Astrocyte (in vitro differentiated cells and primary cell): ENCODE data around the gene CST3. TPM values are rescaled to one million over a fixed set of nuclear protein-coding genes. Genes with fewer than 3 reads are reported as not detected.

Experiments used
- DNase-seq: peaks from one replicate; pipeline ENCODE4 v3.0.0-alpha.2; 2010; ENCODE audit warnings: low read depth
- FAIRE-seq: peaks from 2 replicates; lab custom pipeline; 2011; peaks lifted over from hg19 to GRCh38; lab: Jason Lieb, UNC
- H2AFZ ChIP-seq: 2 replicates; pipeline ENCODE4 v1.6.0; 2012; ENCODE audit warnings: low read depth, low read length, inconsistent platforms
- H3K27ac ChIP-seq: 2 replicates; pipeline ENCODE4 v1.5.1; 2011; ENCODE audit warnings: low read depth, low read length, inconsistent platforms
- H3K27me3 ChIP-seq: 2 replicates; pipeline ENCODE4 v1.6.0; 2011; ENCODE audit warnings: low read length, inconsistent platforms; ENCODE audit not compliant: insufficient read depth
- H3K36me3 ChIP-seq: 2 replicates; pipeline ENCODE4 v1.5.1; 2011; ENCODE audit warnings: low read length, inconsistent platforms; ENCODE audit not compliant: insufficient read depth
- H3K4me1 ChIP-seq: 2 replicates; pipeline ENCODE4 v1.5.1; 2011; ENCODE audit warnings: low read length, inconsistent platforms; ENCODE audit not compliant: insufficient read depth
- H3K4me2 ChIP-seq: 2 replicates; pipeline ENCODE4 v1.6.0; 2012; ENCODE audit warnings: low read length, inconsistent platforms
- H3K4me3 ChIP-seq: 2 replicates; pipeline ENCODE4 v1.5.1; 2011; ENCODE audit warnings: low read depth, mild to moderate bottlenecking, low read length, inconsistent platforms; ENCODE audit not compliant: insufficient read depth
- H3K79me2 ChIP-seq: 2 replicates; pipeline ENCODE4 v1.6.0; 2012; ENCODE audit warnings: mild to moderate bottlenecking, low read length, inconsistent platforms; ENCODE audit not compliant: insufficient read depth
- H3K9ac ChIP-seq: 2 replicates; pipeline ENCODE4 v1.6.0; 2012; ENCODE audit warnings: mild to moderate bottlenecking, low read length, inconsistent platforms
- H3K9me3 ChIP-seq: 2 replicates; pipeline ENCODE4 v1.5.1; 2012; ENCODE audit warnings: low read depth, mild to moderate bottlenecking, low read length, inconsistent platforms; ENCODE audit not compliant: insufficient read depth
- H4K20me1 ChIP-seq: 2 replicates; pipeline ENCODE4 v1.6.0; 2012; ENCODE audit warnings: low read length, inconsistent platforms; ENCODE audit not compliant: insufficient read depth
- H3K27ac Mint-ChIP-seq: one replicate; pipeline ENCODE4 v1.8.0; 2021; ENCODE audit warnings: mild to moderate bottlenecking, mixed read lengths; ENCODE audit not compliant: unreplicated experiment
- H3K27me3 Mint-ChIP-seq: one replicate; pipeline ENCODE4 v1.8.0; 2021; ENCODE audit warnings: low read depth, mixed read lengths; ENCODE audit not compliant: unreplicated experiment
- H3K36me3 Mint-ChIP-seq: one replicate; pipeline ENCODE4 v1.8.0; 2021; ENCODE audit warnings: low read depth, mixed read lengths; ENCODE audit not compliant: unreplicated experiment
- H3K4me1 Mint-ChIP-seq: one replicate; pipeline ENCODE4 v1.8.0; 2021; ENCODE audit warnings: low read depth, mixed read lengths; ENCODE audit not compliant: unreplicated experiment
- H3K4me3 Mint-ChIP-seq: one replicate; pipeline ENCODE4 v1.8.0; 2021; ENCODE audit warnings: mild to moderate bottlenecking, moderate library complexity, mixed read lengths; ENCODE audit not compliant: unreplicated experiment
- H3K9me3 Mint-ChIP-seq: one replicate; pipeline ENCODE4 v1.8.0; 2021; ENCODE audit warnings: mild to moderate bottlenecking, mixed read lengths; ENCODE audit not compliant: unreplicated experiment
- CTCF ChIP-seq: IDR thresholded peaks from 2 replicates; pipeline ENCODE4 v1.5.1; 2011; ENCODE audit warnings: low read depth, mild to moderate bottlenecking, inconsistent platforms, low read length, moderate library complexity; ENCODE audit not compliant: insufficient read depth
- EZH2 ChIP-seq: IDR thresholded peaks from 2 replicates; pipeline ENCODE4 v1.6.1; 2012; ENCODE audit warnings: mild to moderate bottlenecking, low read length, inconsistent platforms; ENCODE audit not compliant: insufficient read depth
- total RNA-seq: library from RNA; stranded (reverse); gene quantifications from 2 replicates; pipeline ENCODE4 v1.2.1, GENCODE V29; 2021

Gene CST3
- total RNA-seq, 1 donor from 2014 or later = 316 TPM

- DNase-seq (no peak), FAIRE-seq (no peak)
- Mint-ChIP-seq H3K36me3 (no peaks in the 10 kb centered on the region), H3K9me3 (peaks cover 2% of the 10 kb centered on the region), H3K27ac (no peak overlapping the region), H3K27me3 (peaks cover 37% of the 10 kb centered on the region), H3K4me1 (peaks cover 19% of the 10 kb centered on the region), H3K4me3 (no peak overlapping the region)
- H3K27ac ChIP-seq = no peak overlapping the region
- no peaks in the 10 kb centered on the region for H3K36me3 ChIP-seq
- no peak overlapping the region for H3K4me2 ChIP-seq
- no peak overlapping the region for H3K9ac ChIP-seq
- no peak for TF ChIP-seq CTCF
- TF ChIP-seq EZH2 = no peak
- peaks cover 11% of the 10 kb centered on the region for H3K27me3 ChIP-seq
- no peaks in the 10 kb centered on the region for H3K4me1 ChIP-seq
- H3K4me3 ChIP-seq = no peak overlapping the region
- H3K79me2 ChIP-seq = no peaks in the 10 kb centered on the region
- no peak overlapping the region for H2AFZ ChIP-seq
- no peaks in the 10 kb centered on the region for H4K20me1 ChIP-seq
- no peaks in the 10 kb centered on the region for H3K9me3 ChIP-seq
These were observed 35.1 kb downstream of the CST3 start for GRCh38 chr20:23602699-23603098.

GRCh38 chr20:23602241-23602640, 35.5 kb downstream of the CST3 start:
- H3K4me3 Mint-ChIP-seq = no peak overlapping the region
- Histone ChIP-seq H3K27ac (no peak overlapping the region), H3K79me2 (no peaks in the 10 kb centered on the region), H2AFZ (no peak overlapping the region), H3K9me3 (no peaks in the 10 kb centered on the region), H4K20me1 (no peaks in the 10 kb centered on the region), H3K9ac (no peak overlapping the region), H3K4me2 (no peak overlapping the region), H3K36me3 (no peaks in the 10 kb centered on the region), H3K4me3 (no peak overlapping the region), H3K27me3 (peaks cover 11% of the 10 kb centered on the region), H3K4me1 (no peaks in the 10 kb centered on the region)
- H3K4me1 Mint-ChIP-seq = peaks cover 18% of the 10 kb centered on the region
- no peak for FAIRE-seq
- H3K36me3 Mint-ChIP-seq = no peaks in the 10 kb centered on the region
- no peak overlapping the region for H3K27ac Mint-ChIP-seq
- no peak for DNase-seq
- TF ChIP-seq EZH2 (no peak), CTCF (no peak)
- H3K9me3 Mint-ChIP-seq = peaks cover 2% of the 10 kb centered on the region
- H3K27me3 Mint-ChIP-seq = peaks cover 35% of the 10 kb centered on the region

GRCh38 chr20:23601715-23602114, 36.0 kb downstream of the CST3 start:
- Histone ChIP-seq H3K4me3 (no peak overlapping the region), H3K4me2 (no peak overlapping the region), H3K27ac (no peak overlapping the region), H3K9me3 (no peaks in the 10 kb centered on the region), H2AFZ (no peak overlapping the region), H3K79me2 (no peaks in the 10 kb centered on the region), H3K9ac (no peak overlapping the region), H3K36me3 (no peaks in the 10 kb centered on the region), H3K4me1 (no peaks in the 10 kb centered on the region), H4K20me1 (no peaks in the 10 kb centered on the region), H3K27me3 (peaks cover 11% of the 10 kb centered on the region)
- Mint-ChIP-seq H3K36me3 (no peaks in the 10 kb centered on the region), H3K27ac (no peak overlapping the region), H3K27me3 (peaks cover 30% of the 10 kb centered on the region), H3K4me3 (no peak overlapping the region), H3K4me1 (peaks cover 13% of the 10 kb centered on the region), H3K9me3 (peaks cover 2% of the 10 kb centered on the region)
- FAIRE-seq = no peak
- DNase-seq = no peak
- no peak for TF ChIP-seq CTCF
- no peak for TF ChIP-seq EZH2
